ENCODE data around the gene PDAP1.

GRCh38 chr7:99357701-99358490 is 50.5 kb downstream of the PDAP1 start:
- TF ChIP-seq POLR2A (IDR thresholded peaks at IDR 0.05) = no peak
- TF ChIP-seq, protein P1, sequence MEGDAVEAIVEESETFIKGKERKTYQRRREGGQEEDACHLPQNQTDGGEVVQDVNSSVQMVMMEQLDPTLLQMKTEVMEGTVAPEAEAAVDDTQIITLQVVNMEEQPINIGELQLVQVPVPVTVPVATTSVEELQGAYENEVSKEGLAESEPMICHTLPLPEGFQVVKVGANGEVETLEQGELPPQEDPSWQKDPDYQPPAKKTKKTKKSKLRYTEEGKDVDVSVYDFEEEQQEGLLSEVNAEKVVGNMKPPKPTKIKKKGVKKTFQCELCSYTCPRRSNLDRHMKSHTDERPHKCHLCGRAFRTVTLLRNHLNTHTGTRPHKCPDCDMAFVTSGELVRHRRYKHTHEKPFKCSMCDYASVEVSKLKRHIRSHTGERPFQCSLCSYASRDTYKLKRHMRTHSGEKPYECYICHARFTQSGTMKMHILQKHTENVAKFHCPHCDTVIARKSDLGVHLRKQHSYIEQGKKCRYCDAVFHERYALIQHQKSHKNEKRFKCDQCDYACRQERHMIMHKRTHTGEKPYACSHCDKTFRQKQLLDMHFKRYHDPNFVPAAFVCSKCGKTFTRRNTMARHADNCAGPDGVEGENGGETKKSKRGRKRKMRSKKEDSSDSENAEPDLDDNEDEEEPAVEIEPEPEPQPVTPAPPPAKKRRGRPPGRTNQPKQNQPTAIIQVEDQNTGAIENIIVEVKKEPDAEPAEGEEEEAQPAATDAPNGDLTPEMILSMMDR (IDR thresholded peaks at IDR 0.05) = no peak

All from breast epithelium (tissue), 3 donors.